GM12892 (cell line): ENCODE results near the gene HIP1R.

Source experiments
- DNase-seq: peaks from one replicate; pipeline ENCODE4 v3.0.0; 2011; ENCODE audit not compliant: insufficient read length
- FAIRE-seq: peaks from 2 replicates; lab custom pipeline; 2011; peaks lifted over from hg19 to GRCh38; lab: Jason Lieb, UNC
- POLR2A ChIP-seq: IDR thresholded peaks from 2 replicates; pipeline ENCODE4 v1.6.1; 2011; ENCODE audit warnings: low read depth, low read length, control low read depth
- POLR2AphosphoS5 ChIP-seq: IDR thresholded peaks from 2 replicates; pipeline ENCODE4 v1.6.1; 2011; ENCODE audit warnings: low read depth, low read length, control low read depth
- TAF1 ChIP-seq: IDR thresholded peaks from 2 replicates; pipeline ENCODE4 v1.6.1; 2011; ENCODE audit warnings: low read depth, mild to moderate bottlenecking, control low read depth, low read length, borderline replicate concordance

The HIP1R gene

DNA sequence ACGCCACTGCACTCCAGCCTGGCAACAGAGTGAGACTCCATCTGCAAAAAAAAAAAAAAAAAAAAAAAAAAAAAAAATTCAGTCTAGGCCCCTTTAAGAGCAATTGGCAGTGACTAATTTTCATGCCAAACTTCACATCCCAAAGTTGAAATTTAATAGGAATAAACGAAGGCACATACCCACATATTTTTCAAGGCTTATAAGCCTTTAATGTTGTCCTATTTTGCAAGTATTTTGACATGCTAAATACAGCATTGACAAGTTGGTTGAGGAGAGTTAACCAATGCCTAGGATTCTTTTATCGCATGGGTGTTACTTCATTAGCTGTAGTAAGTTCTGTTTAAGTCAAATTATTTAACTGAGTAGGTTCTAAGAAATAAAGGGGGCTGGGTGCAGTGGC lies 23.5 kb upstream of the HIP1R start:
- DNase-seq (no peak), FAIRE-seq (no peak)
- no peak for TF ChIP-seq POLR2AphosphoS5
- no peak for TF ChIP-seq TAF1
- no peak for TF ChIP-seq POLR2A

DNA sequence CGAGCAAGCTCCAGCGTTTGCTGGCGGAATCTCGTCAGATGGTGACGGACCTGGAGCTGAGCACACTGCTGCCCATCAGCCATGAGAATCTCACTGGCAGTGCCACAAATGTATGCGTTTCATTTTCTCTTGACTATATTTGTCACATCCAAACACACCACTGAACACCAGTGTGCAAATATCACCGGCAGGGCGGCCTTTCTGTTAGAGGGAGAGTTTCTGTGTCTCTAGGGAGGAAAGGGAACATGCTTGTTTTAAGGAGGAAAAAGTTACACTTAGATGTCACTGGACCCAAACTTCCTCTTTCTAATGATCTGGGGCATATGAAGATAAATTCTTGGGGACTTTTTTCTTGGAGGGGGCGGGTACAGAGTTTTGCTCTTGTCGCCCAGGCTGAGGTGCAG lies 21.9 kb upstream of the HIP1R start:
- DNase-seq (no peak), FAIRE-seq (no peak)
- TF ChIP-seq POLR2A: no peak
- TF ChIP-seq POLR2AphosphoS5: no peak
- TF ChIP-seq TAF1: no peak

DNA sequence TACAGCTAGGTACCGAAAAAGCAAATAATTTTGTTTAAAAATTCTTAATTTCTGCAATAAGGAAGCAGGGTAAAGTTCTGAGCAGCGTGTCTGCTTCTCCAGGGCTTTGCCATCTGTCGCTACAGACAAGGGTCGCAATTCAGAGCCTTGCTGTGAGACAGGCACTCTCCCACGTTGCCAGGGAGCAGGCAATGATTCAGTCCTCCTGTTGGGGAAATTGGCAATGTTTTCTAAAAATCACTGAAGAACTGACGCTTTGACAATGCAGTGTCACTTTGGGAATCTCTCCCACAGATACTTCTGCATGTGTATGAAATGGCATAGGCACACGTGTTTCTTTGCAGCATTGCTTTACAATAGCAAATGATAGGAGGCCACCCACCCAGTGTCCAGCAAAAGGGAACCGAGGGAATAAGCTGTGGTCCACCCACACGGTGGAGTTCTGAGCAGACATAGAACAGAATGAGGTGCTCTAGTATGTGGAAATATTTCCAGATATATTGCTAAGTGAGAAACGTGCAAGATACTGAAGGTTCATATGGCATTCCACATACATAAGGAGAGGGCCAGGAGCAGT lies 16.0 kb upstream of the HIP1R start:
- DNase-seq: no peak
- FAIRE-seq: no peak
- TF ChIP-seq POLR2A (no peak), TAF1 (no peak), POLR2AphosphoS5 (no peak)

DNA sequence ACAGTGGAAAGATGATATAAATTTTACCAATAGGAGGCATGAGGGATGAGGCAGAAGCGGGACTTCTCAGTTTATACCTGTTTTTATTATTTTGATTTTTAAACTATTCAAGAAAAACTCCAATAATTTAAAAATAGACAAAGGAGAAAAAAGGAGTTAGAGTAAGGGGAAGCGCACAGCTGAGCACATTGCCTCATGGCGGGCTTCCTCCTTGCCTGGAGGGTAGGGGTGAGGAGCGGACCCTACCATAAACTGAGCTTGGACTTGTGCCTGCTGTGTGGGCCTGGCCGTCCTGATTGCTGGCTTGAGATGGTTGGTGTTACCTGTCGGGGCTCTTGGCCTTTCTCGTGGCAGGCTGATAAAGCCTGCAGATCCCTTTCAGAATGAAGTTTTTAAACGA lies 15.1 kb upstream of the HIP1R start:
- DNase-seq (no peak), FAIRE-seq (no peak)
- no peak for TF ChIP-seq POLR2A
- TF ChIP-seq TAF1: no peak
- TF ChIP-seq POLR2AphosphoS5: no peak

DNA sequence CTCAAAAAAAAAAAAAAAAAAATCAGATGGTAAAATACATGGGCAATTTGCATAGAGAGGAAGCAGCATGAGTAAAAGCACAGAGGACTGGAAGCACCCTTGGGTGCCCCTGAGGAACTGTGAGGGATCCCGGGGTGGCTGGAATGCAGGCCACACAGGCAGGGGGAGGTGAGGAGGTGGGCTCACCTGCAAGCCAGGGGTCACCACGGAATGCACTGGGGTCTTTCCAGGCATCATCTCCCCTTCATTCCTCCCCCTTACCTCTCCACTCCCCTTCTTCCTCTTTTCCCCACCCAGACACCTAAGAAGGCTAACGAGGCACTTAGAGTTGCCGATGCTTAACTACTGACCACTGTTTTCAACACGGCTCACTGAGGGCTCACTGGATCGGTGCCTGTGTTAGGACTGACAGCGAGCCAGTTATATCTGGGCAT lies 14.4 kb upstream of the HIP1R start:
- no peak for TF ChIP-seq POLR2AphosphoS5
- peak; percentile 86 for FAIRE-seq
- no peak for DNase-seq

DNA sequence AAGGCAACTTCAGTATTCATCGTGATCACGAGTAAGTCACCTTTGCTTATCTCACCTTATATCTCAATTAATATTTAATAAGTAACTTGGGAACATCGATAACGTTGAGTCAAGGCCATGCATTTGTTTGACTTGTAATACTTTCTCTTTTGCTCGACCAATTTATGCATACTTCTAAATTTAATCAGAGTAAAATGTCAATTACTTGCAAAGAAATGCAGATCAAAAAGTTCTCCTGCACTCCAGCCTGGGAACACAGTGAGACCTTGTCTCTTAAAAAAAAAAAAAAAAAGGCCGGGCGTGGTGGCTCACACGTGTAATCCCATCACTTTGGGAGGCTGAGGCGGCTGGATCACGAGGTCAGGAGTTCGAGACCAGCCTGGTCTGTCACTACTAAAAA lies 11.8 kb upstream of the HIP1R start:
- FAIRE-seq (no peak), DNase-seq (no peak)
- no peak for TF ChIP-seq POLR2AphosphoS5
- no peak for TF ChIP-seq POLR2A
- no peak for TF ChIP-seq TAF1

DNA sequence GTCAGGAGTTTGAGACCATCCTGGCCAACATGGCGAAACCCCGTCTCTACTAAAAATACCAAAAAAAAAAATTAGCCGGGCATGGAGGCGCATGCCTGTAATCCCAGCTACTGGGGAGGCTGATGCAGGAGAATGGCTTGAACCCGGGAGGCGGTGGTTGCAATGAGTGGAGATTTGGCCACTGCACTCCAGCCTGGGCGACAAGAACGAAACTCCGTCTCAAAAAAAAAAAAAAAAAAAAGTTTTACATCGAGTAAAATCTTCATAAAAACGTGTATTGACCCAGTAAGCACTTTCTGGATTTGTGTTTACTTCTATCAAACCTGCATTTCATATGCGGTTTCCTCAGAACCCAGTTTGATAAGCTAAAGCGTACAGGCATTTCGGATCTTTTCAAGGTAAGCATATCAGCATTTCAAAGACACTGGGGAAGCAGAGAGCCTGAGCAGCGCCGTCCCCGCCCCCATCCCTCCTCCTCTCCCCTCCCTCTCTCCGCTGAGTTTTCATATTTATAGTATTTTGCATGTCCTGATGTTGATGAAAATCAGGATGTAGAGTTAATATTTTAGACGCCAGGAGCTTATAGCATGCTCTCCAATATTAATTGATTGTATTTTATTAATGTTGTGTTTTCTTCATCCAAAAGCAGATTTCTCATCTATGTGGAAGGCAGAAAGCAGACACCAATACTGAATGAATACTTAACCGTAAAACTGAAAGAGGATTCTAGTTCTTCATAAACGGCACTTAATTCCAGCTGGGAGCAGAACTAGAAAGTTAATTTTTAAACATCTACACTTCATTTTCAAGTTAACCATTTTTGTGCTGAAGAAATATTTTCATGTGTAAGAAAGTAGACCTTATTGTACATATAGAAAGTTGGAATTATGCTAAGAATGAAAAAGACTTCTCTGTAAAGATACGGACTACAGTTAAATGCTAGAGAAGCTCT lies 9.2 kb upstream of the HIP1R start:
- FAIRE-seq: no peak
- DNase-seq: no peak
- TF ChIP-seq TAF1: no peak
- no peak for TF ChIP-seq POLR2A
- no peak for TF ChIP-seq POLR2AphosphoS5

DNA sequence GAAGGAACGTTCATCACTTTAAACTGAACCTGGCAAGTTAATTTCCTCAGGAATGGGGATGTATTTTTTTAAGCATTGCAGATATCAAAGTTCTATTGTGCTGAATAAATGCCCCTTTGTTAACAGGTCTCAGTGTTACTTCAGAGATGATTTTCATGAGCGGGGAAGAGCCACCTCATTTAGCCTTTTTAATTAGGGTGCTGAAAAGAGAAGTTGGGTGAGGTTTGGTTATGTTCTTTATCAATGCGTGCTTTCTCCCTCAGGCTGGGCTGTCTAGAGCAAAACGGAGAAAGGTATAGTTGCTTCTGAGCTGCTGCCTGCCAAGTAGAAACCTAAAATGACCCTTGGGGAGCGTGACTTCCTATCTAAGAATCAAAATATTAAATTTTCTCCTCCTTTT lies 8.0 kb upstream of the HIP1R start:
- DNase-seq (no peak), FAIRE-seq (no peak)
- TF ChIP-seq POLR2A (no peak), TAF1 (no peak)

DNA sequence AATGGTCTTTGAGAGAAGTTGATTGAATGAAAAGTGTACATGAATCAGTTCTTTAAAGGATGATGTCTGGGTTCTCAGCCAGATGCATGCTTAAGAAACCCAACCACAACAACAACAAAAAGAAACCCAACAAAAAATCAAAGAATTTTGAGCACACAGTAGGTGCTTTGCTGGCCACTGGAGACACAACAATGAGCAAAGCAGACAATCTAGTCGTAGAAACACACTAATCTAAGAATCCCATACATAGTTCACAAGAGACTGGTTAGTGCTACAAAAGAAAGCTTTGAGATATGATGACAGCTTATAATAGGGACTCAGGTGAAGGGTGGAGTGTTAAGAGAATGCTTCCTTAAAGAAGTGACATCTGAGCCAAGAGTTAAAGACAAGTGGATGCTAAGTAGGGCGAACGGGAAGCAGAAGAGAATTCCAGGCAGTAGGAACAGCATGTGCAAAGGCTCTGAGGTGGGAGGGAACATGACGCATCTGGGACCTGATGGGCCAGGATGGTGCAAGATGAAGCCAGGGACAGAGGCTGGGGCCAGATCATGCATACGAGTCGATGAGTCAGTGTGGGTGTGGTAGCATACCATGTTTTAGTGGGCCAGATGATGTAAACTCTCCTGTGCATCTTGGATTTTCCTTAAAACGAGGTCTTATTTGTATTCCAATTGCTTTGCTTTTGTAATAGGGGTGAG lies 4.6 kb upstream of the HIP1R start:
- DNase-seq: no peak
- TF ChIP-seq POLR2AphosphoS5 (no peak), TAF1 (no peak), POLR2A (no peak)
- FAIRE-seq: no peak

DNA sequence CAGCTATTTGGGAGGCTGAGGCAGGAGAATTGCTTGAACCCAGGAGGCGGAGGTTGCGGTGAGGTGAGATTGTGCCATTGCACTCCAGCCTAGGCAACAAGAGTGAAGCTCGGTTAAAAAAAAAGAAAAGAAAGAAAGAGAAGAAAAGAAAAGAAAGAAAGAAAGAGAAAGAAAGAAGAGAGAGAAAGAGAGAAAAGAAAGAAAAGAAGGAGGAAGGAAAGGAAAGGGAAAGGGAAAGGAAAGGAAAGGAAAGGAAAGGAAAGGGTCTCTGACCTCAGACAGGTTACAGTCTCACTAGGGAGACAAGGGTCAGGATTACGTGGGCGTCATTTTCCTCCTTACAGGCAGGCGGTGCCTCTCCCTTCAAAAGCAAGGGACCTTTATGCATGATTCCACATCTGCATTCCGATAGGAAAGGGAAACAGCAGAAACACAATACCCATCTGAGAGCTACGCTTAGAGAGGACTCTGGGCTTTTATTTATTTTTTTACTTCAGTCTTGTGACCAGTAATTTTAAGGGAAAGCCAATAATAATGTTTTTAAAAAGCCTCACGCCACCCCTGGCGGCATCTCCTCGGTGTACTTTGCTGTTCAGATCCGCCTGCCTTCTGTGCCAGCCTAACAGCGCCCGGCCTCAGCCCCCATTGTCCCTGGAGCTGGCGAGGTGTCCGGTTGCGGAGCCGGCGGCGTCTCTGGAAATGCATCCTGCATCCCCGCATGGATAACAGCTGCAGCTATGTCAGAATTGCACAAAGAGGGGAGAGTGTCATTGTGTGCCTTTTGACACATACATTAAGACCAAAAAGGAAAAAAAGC lies 945 bp upstream of the HIP1R start:
- no peak for FAIRE-seq
- no peak for DNase-seq
- TF ChIP-seq POLR2A (no peak), POLR2AphosphoS5 (no peak), TAF1 (no peak)

DNA sequence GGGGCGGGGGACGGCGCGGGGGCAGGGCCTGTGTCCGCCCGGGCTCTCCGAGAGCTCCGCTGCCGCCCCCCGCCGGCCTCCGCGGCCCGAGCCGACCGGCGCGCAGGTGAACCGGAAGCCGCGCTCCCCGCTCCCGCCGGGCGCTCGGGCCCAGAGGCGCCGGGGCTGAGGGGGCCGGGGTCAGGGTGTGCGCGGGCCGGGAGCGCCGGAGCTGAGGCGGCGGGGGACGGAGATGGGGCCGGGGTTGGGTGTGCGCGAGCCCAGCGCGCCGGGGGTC lies 431 bp downstream of the HIP1R start:
- FAIRE-seq: no peak

More for the DNA sequence above, 431 bp downstream of the HIP1R start:
- DNase-seq: peak; percentile 72
- TF ChIP-seq POLR2AphosphoS5: no peak
- TF ChIP-seq POLR2A: no peak
- TF ChIP-seq TAF1: no peak
